Measurements from ENCODE around the gene SLC37A2. TPM values are rescaled to one million over a fixed set of nuclear protein-coding genes. Genes with fewer than 3 reads are reported as not detected.

The SLC37A2 gene
- total RNA-seq, 1 experiment from 2014 or later = not detected

DNA sequence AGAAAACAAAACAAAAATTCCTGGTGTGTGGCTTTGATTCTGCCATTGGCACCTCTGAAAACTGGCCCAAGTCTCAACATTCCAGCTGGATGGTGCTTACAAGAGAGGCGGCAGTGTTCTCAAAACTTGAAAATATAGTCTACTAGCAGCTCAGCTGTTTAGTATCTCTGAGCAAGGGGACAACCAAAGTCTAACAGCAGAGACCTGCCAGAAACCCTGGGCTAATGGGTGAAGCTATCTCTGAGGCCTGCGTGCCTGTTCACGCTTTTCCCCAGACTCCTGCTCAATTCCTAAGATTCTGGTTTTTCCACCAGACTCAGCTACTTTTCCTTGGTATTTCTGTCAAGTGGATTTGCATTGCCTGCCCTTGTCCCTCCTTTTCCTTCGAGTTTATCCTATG is 30.4 kb downstream of the SLC37A2 start:
- CTCF ChIA-PET = no interaction called here
- intact Hi-C loops (cut with micrococcal nuclease; ENCODE audit: unreplicated experiment) = loop anchor here (5.0 kb wide), 1 partner anchor 779 kb away; no protein-coding TSS in a partner anchor
- Histone ChIP-seq H3K27me3 (replicated peaks; ENCODE audit: insufficient read depth, low read depth, low read length, poor library complexity) (no peaks in the 10 kb centered on the region), H3K36me3 (ENCODE audit: insufficient read depth, low read length, poor library complexity, severe bottlenecking) (peaks cover 5% of the 10 kb centered on the region), H3K4me1 (ENCODE audit: insufficient read depth, low read length, poor library complexity, severe bottlenecking) (no peaks in the 10 kb centered on the region), H3K4me3 (ENCODE audit: low read depth, low read length, poor library complexity, severe bottlenecking) (no peak overlapping the region), H3K27ac (ENCODE audit: low read depth, low read length, poor library complexity, severe bottlenecking) (no peak overlapping the region), H3K9me3 (ENCODE audit: low read depth, low read length, poor library complexity, severe bottlenecking) (no peaks in the 10 kb centered on the region)
- no TSS peak for BruUV-seq (replicated peaks)
- POLR2A ChIA-PET (ENCODE audit: low non-redundant PET) = interaction anchor here (0.6 kb wide), 1 partner anchor 12 kb away, joined by 14 read pairs; no protein-coding TSS in a partner anchor
- TF ChIP-seq CTCF (conservative IDR thresholded peaks at IDR 0.05; ENCODE audit: low read depth, low read length) (no peak), EZH2 (IDR thresholded peaks at IDR 0.05; ENCODE audit: borderline replicate concordance, low read depth, low read length, poor library complexity, severe bottlenecking) (no peak)
- DNase-seq (ENCODE audit: low spot score) = no peak

- Histone ChIP-seq H3K4me3 (ENCODE audit: low read depth, low read length, poor library complexity, severe bottlenecking) (no peak overlapping the region), H3K4me1 (ENCODE audit: insufficient read depth, low read length, poor library complexity, severe bottlenecking) (no peaks in the 10 kb centered on the region), H3K27ac (ENCODE audit: low read depth, low read length, poor library complexity, severe bottlenecking) (no peak overlapping the region), H3K27me3 (replicated peaks; ENCODE audit: insufficient read depth, low read depth, low read length, poor library complexity) (no peaks in the 10 kb centered on the region), H3K9me3 (ENCODE audit: low read depth, low read length, poor library complexity, severe bottlenecking) (no peaks in the 10 kb centered on the region), H3K36me3 (ENCODE audit: insufficient read depth, low read length, poor library complexity, severe bottlenecking) (peaks cover 5% of the 10 kb centered on the region)
- ChIA-PET POLR2A (ENCODE audit: low non-redundant PET) (no interaction called here), CTCF (no interaction called here)
- TF ChIP-seq CTCF (conservative IDR thresholded peaks at IDR 0.05; ENCODE audit: low read depth, low read length) (no peak), EZH2 (IDR thresholded peaks at IDR 0.05; ENCODE audit: borderline replicate concordance, low read depth, low read length, poor library complexity, severe bottlenecking) (no peak)
- intact Hi-C loops (cut with micrococcal nuclease; ENCODE audit: unreplicated experiment) = loop anchor here (1.0 to 5.0 kb wide), 2 partner anchors 254 to 778 kb away; no protein-coding TSS in a partner anchor
- DNase-seq (ENCODE audit: low spot score) = no peak
- BruUV-seq (replicated peaks) = no TSS peak
These were observed 31.6 kb downstream of the SLC37A2 start for GRCh38 chr11:125094731-125095130.

DNA sequence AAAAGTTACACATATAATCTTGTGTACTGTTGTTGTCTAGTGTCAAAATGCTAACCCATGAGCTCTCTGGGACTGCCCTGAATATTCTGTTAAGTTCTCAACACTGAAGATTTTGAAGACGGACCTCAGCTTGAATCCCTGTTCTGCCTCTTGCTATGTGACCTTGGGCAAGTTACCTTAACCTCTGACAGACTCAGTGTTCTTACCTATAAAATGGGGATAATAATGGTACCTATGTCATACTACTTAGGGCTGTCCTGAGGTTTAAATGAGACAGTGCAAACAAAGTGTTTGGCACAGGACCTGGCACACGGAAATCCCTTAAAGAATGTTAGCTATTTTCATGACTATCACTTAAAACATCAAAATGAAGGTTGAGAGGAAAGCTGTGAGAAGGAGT is 37.0 kb downstream of the SLC37A2 start:
- ChIA-PET CTCF (interaction anchor here (0.7 kb wide), 1 partner anchor 10 kb away, joined by 3 read pairs; no protein-coding TSS in a partner anchor), POLR2A (ENCODE audit: low non-redundant PET) (no interaction called here)
- BruUV-seq (replicated peaks) = no TSS peak
- peaks cover 18% of the 10 kb centered on the region for H3K36me3 ChIP-seq (ENCODE audit: insufficient read depth, low read length, poor library complexity, severe bottlenecking)
- H3K9me3 ChIP-seq (ENCODE audit: low read depth, low read length, poor library complexity, severe bottlenecking) = no peaks in the 10 kb centered on the region
- TF ChIP-seq CTCF (conservative IDR thresholded peaks at IDR 0.05; ENCODE audit: low read depth, low read length) = no peak
- no peaks in the 10 kb centered on the region for H3K27me3 ChIP-seq (replicated peaks; ENCODE audit: insufficient read depth, low read depth, low read length, poor library complexity)
- H3K4me3 ChIP-seq (ENCODE audit: low read depth, low read length, poor library complexity, severe bottlenecking) = no peak overlapping the region
- no peak for DNase-seq (ENCODE audit: low spot score)
- no peak overlapping the region for H3K27ac ChIP-seq (ENCODE audit: low read depth, low read length, poor library complexity, severe bottlenecking)
- no peaks in the 10 kb centered on the region for H3K4me1 ChIP-seq (ENCODE audit: insufficient read depth, low read length, poor library complexity, severe bottlenecking)
- intact Hi-C loops (cut with micrococcal nuclease; ENCODE audit: unreplicated experiment) = no loop called here

Measured in A673 (cell line).